NCI-H2029 (cell line): ENCODE measurements around the gene EIF4A2.

Source experiments
- DNase-seq: peaks from one replicate; lab custom pipeline; 2025; lab: John Stamatoyannopoulos, UW

The EIF4A2 gene

GRCh38 chr3:186783058-186783730 is at the start of gene EIF4A2:
Gene EIF4A2, plus strand, starts transcription at chr3:186783577. Its CDS starts 34 bp downstream, at chr3:186783611.
- peak; percentile 88 for DNase-seq

GRCh38 chr3:186742618-186743380 is 40.6 kb upstream of the EIF4A2 start:
- no peak for DNase-seq

GRCh38 chr3:186743666-186744065 is 39.7 kb upstream of the EIF4A2 start:
- DNase-seq: no peak

GRCh38 chr3:186746008-186746407 is 37.4 kb upstream of the EIF4A2 start:
- no peak for DNase-seq

- DNase-seq: no peak
Observed at GRCh38 chr3:186750316-186750715, 33.1 kb upstream of the EIF4A2 start.

- no peak for DNase-seq
Observed at GRCh38 chr3:186751480-186751879, 31.9 kb upstream of the EIF4A2 start.

GRCh38 chr3:186754006-186754405 is 29.4 kb upstream of the EIF4A2 start:
- DNase-seq: no peak

- no peak for DNase-seq
Observed at GRCh38 chr3:186754871-186755270, 28.5 kb upstream of the EIF4A2 start.

GRCh38 chr3:186757214-186757613 is 26.2 kb upstream of the EIF4A2 start:
- no peak for DNase-seq

GRCh38 chr3:186757686-186758220 is 25.6 kb upstream of the EIF4A2 start:
- no peak for DNase-seq

GRCh38 chr3:186759231-186759930 is 24.0 kb upstream of the EIF4A2 start:
- DNase-seq: no peak

- no peak for DNase-seq
Observed at GRCh38 chr3:186760141-186760833, 23.1 kb upstream of the EIF4A2 start.

- DNase-seq: no peak
Observed at GRCh38 chr3:186760897-186761447, 22.4 kb upstream of the EIF4A2 start.

GRCh38 chr3:186772281-186772694 is 11.1 kb upstream of the EIF4A2 start:
- DNase-seq: no peak

GRCh38 chr3:186772701-186773417 is 10.5 kb upstream of the EIF4A2 start:
- no peak for DNase-seq

GRCh38 chr3:186775999-186776398 is 7.4 kb upstream of the EIF4A2 start:
- no peak for DNase-seq

- no peak for DNase-seq
Observed at GRCh38 chr3:186779204-186779603, 4.2 kb upstream of the EIF4A2 start.

GRCh38 chr3:186782542-186783057 is 777 bp upstream of the EIF4A2 start:
- no peak for DNase-seq

GRCh38 chr3:186783731-186784515 is 546 bp downstream of the EIF4A2 start:
- DNase-seq: peak; percentile 82
